OCI-LY7 (cell line): ENCODE data around the gene TMX4. TPM values are rescaled to one million over a fixed set of nuclear protein-coding genes. Genes with fewer than 3 reads are reported as not detected.
"Not testable (repeated sequence)": the region's sequence is repeated elsewhere in the genome, so short reads cannot be mapped to it uniquely, and the experiment has no call there.

Experiments used
- BruUV-seq: library from RNA; stranded (reverse); fragments of 400-500 nt; replicated peaks from 2 replicates; lab custom pipeline; 2021; lab: Mats Ljungman, UMichigan
- CTCF ChIA-PET: fragments of 300-600 bp; sonication (Branson Sonifier 250); formaldehyde crosslinking; loops from one replicate; lab custom pipeline; 2022; ENCODE audit warnings: antibody characterized with exemption; ENCODE audit not compliant: unreplicated experiment; lab: Charles Lee
- POLR2A ChIA-PET: fragments of 300-600 bp; sonication (Branson Sonifier 250); formaldehyde crosslinking; loops from one replicate; lab custom pipeline; 2022; ENCODE audit warnings: antibody characterized with exemption; lab: Charles Lee
- DNase-seq: peaks from one replicate; pipeline ENCODE4 v3.0.0-alpha.2; 2015; ENCODE audit warnings: low spot score
- H2AFZ ChIP-seq: fragments of 200-600 bp; sonication (generic), shearing (Covaris generic); 2 replicates; pipeline ENCODE4 v1.6.1; 2014; ENCODE audit warnings: mild to moderate bottlenecking, antibody characterized with exemption, low read length, moderate library complexity
- H3K27ac ChIP-seq: fragments of 200-600 bp; sonication (generic); 2 replicates; pipeline ENCODE4 v1.5.1; 2014; ENCODE audit warnings: mixed run types, low read depth, mild to moderate bottlenecking, moderate library complexity, low read length, inconsistent platforms; ENCODE audit not compliant: poor library complexity, severe bottlenecking
- H3K36me3 ChIP-seq: fragments of 200-600 bp; sonication (generic); 2 replicates; pipeline ENCODE4 v1.6.1; 2014; ENCODE audit warnings: mild to moderate bottlenecking, antibody characterized with exemption, low read length, moderate library complexity, mixed read lengths; ENCODE audit not compliant: insufficient read depth
- H3K4me1 ChIP-seq: fragments of 200-600 bp; sonication (generic); 2 replicates; pipeline ENCODE4 v1.5.1; 2014; ENCODE audit warnings: mild to moderate bottlenecking, low read length; ENCODE audit not compliant: insufficient read depth, poor library complexity, severe bottlenecking
- H3K4me2 ChIP-seq: fragments of 200-600 bp; sonication (generic); 2 replicates; pipeline ENCODE4 v1.6.1; 2014; ENCODE audit warnings: mild to moderate bottlenecking, low read length
- H3K4me3 ChIP-seq: fragments of 200-600 bp; sonication (generic); 2 replicates; pipeline ENCODE4 v1.5.1; 2014; ENCODE audit warnings: mild to moderate bottlenecking, low read depth, low read length; ENCODE audit not compliant: poor library complexity, severe bottlenecking
- H3K79me2 ChIP-seq: fragments of 200-600 bp; sonication (generic); 2 replicates; pipeline ENCODE4 v1.6.1; 2016; ENCODE audit warnings: low read depth, mild to moderate bottlenecking, low read length, moderate library complexity, mixed read lengths; ENCODE audit not compliant: insufficient read depth
- H3K9me2 ChIP-seq: fragments of 200-600 bp; sonication (generic); 2 replicates; pipeline ENCODE4 v1.6.1; 2016; ENCODE audit warnings: mild to moderate bottlenecking, low read length, mixed read lengths; ENCODE audit not compliant: insufficient read depth
- H3K9me3 ChIP-seq: fragments of 200-600 bp; sonication (generic); 2 replicates; pipeline ENCODE4 v1.6.1; 2014; ENCODE audit warnings: mild to moderate bottlenecking, mixed run types, low read length, mixed read lengths
- H4K20me1 ChIP-seq: fragments of 200-600 bp; sonication (generic); 2 replicates; pipeline ENCODE4 v1.6.1; 2014; ENCODE audit warnings: mild to moderate bottlenecking, antibody characterized with exemption, low read length, moderate library complexity, mixed read lengths; ENCODE audit not compliant: insufficient read depth
- EZH2phosphoT487 ChIP-seq: fragments of 200-600 bp; sonication (generic); IDR thresholded peaks from 2 replicates; pipeline ENCODE4 v1.6.1; 2018; ENCODE audit warnings: low read depth, borderline replicate concordance, mild to moderate bottlenecking, mixed run types, antibody characterized with exemption, low read length, moderate library complexity, mixed read lengths
- intact Hi-C: fragments of 100-400 bp; cut with micrococcal nuclease; formaldehyde crosslinking; loops from one replicate; pipeline ENCODE4 v1.10.0; 2022; ENCODE audit not compliant: unreplicated experiment
- total RNA-seq, 2 experiments: library from RNA; depleted of rRNA in 1 of 2; stranded (reverse); fragments of >200 nt in 1 of 2; shearing (Covaris generic) in 1 of 2; gene quantifications; 2 replicates each; pipeline ENCODE4 v1.2.3, GENCODE V29; 2014 to 2022
- TF ChIP-seq, protein P1 (sequence below): fragments of 200-600 bp; sonication (generic); conservative IDR thresholded peaks from 2 replicates; pipeline ENCODE4 v1.5.1; 2014; ENCODE audit warnings: mild to moderate bottlenecking, antibody characterized with exemption, low read length, moderate library complexity, mixed read lengths

The TMX4 gene
- total RNA-seq, 2 experiments from 2014 or later = 22.4 to 71.3 TPM

DNA sequence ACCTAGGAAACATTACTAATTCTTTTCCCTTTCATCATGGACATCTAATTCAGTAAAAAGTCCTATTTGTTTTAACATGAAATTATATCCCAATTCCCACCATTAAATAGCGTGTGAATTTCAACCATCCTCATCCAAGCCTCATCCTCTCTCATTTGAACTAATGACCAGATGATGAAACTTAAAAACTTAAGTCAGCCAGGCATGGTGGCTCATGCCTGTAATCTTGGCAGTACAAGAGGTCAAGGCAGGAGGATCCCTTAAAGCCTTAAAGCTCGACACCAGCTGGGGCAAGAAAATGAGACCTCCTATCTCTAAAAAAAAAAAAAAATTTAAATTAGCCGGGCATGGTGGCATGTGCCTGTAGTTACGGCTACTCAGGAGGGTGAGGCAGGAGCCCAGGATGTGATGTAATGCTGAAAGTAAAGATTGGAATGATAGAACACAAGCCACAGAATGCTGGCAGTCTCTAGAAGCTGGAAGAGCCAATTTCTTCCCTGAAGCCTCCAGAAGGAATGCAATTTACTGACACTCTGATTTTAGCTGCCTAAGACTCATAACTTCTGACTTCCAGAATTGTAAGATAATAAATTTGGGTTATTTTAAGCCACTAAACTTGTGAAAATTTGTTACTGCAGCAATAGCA, 52.2 kb downstream of the TMX4 start:
- intact Hi-C loops = no loop called here
- Histone ChIP-seq H4K20me1 (no peaks in the 10 kb centered on the region), H3K79me2 (no peaks in the 10 kb centered on the region), H3K36me3 (no peaks in the 10 kb centered on the region), H3K4me2 (no peak overlapping the region), H3K9me2 (no peaks in the 10 kb centered on the region), H2AFZ (no peak overlapping the region), H3K4me1 (no peaks in the 10 kb centered on the region), H3K27ac (no peak overlapping the region), H3K9me3 (no peaks in the 10 kb centered on the region), H3K4me3 (no peak overlapping the region)
- TF ChIP-seq, protein P1, sequence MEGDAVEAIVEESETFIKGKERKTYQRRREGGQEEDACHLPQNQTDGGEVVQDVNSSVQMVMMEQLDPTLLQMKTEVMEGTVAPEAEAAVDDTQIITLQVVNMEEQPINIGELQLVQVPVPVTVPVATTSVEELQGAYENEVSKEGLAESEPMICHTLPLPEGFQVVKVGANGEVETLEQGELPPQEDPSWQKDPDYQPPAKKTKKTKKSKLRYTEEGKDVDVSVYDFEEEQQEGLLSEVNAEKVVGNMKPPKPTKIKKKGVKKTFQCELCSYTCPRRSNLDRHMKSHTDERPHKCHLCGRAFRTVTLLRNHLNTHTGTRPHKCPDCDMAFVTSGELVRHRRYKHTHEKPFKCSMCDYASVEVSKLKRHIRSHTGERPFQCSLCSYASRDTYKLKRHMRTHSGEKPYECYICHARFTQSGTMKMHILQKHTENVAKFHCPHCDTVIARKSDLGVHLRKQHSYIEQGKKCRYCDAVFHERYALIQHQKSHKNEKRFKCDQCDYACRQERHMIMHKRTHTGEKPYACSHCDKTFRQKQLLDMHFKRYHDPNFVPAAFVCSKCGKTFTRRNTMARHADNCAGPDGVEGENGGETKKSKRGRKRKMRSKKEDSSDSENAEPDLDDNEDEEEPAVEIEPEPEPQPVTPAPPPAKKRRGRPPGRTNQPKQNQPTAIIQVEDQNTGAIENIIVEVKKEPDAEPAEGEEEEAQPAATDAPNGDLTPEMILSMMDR = no peak
- no peak for TF ChIP-seq EZH2phosphoT487
- ChIA-PET POLR2A (interaction anchor here (0.5 to 0.7 kb wide), 3 partner anchors 29 to 1481 kb away, joined by 3 read pairs; no protein-coding TSS in a partner anchor), CTCF (no interaction called here)
- no TSS peak for BruUV-seq
- no peak for DNase-seq

DNA sequence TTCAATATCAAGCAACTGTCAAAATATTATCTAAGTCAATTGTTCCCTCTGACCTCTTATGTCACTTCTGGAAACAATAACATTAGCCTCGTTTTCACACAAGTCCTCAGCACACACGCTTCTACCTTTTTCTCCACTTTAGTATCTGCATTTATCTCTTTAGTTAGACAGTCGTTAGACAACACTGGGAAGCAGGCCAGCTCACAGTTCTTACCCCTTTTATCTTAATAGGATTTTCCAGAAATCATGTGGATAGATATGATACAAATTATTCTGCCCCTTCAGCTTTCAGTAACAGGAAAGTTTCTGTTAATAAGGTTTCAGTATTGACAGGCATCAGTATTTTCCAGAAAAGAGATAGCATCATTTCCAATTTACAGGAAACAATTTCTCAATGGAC, 53.4 kb downstream of the TMX4 start:
- no peaks in the 10 kb centered on the region for H3K79me2 ChIP-seq
- H3K4me2 ChIP-seq = no peak overlapping the region
- CTCF ChIA-PET = no interaction called here
- H3K9me3 ChIP-seq = no peaks in the 10 kb centered on the region
- TF ChIP-seq, protein P1 = no peak
- no peak for TF ChIP-seq EZH2phosphoT487
- no peaks in the 10 kb centered on the region for H4K20me1 ChIP-seq
- no peak overlapping the region for H2AFZ ChIP-seq
- BruUV-seq = no TSS peak
- H3K4me1 ChIP-seq = no peaks in the 10 kb centered on the region
- no peak overlapping the region for H3K27ac ChIP-seq
- no peak for DNase-seq
- H3K36me3 ChIP-seq = no peaks in the 10 kb centered on the region
- POLR2A ChIA-PET = no interaction called here
- intact Hi-C loops = no loop called here
- no peak overlapping the region for H3K4me3 ChIP-seq
- no peaks in the 10 kb centered on the region for H3K9me2 ChIP-seq

DNA sequence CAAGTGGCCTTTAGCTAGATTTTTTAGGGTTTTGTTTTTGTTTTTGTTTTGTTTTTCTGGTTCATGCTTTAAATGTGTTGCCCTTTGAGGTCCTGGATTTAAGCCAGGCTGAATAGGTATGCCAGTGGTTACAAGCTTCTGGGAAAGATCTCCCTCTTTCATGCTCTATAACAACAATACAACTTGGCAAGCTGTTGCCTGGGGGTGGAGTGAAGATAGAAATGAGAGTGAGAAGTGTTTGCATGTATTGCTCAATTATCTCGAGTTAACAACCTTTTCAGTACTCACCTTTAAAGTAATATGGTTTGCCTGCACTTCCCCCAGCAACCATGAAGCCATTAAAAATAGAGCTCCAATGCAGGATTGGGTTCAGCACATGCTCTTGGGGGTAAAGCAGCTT, 60.1 kb downstream of the TMX4 start:
- no peaks in the 10 kb centered on the region for H4K20me1 ChIP-seq
- no peak overlapping the region for H3K4me2 ChIP-seq
- H2AFZ ChIP-seq = no peak overlapping the region
- ChIA-PET CTCF (no interaction called here), POLR2A (interaction anchor here (0.7 to 1.1 kb wide), 2 partner anchors 13 to 21 kb away, joined by 3 to 5 read pairs; no protein-coding TSS in a partner anchor)
- no peaks in the 10 kb centered on the region for H3K79me2 ChIP-seq
- no peaks in the 10 kb centered on the region for H3K9me2 ChIP-seq
- H3K9me3 ChIP-seq = no peaks in the 10 kb centered on the region
- no peak overlapping the region for H3K27ac ChIP-seq
- intact Hi-C loops = no loop called here
- no peaks in the 10 kb centered on the region for H3K36me3 ChIP-seq
- no peak overlapping the region for H3K4me3 ChIP-seq
- no peaks in the 10 kb centered on the region for H3K4me1 ChIP-seq
- TF ChIP-seq, protein P1 = no peak
- TF ChIP-seq EZH2phosphoT487 = no peak
- no TSS peak for BruUV-seq
- no peak for DNase-seq

DNA sequence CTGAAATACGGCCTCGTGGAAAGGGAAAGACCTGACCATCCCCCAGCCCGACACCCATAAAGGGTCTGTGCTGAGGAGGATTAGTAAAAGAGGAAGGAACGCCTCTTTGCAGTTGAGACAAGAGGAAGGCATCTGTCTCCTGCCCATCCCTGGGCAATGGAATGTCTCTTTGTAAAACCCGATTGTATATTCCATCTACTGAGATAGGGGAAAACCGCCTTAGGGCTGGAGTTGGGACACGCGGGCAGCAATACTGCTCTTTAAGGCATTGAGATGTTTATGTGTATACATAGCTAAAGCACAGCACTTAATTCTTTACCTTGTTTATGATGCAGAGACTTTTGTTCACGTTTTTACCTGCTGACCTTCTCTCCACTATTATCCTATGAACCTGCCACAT, 63.0 kb downstream of the TMX4 start:
- H3K4me1 ChIP-seq, intact Hi-C loops: not testable (repeated sequence)

More for the DNA sequence above, 63.0 kb downstream of the TMX4 start:
- H2AFZ ChIP-seq, H3K9me2 ChIP-seq, H3K79me2 ChIP-seq, H3K36me3 ChIP-seq, DNase-seq, CTCF ChIA-PET, H3K4me2 ChIP-seq, H4K20me1 ChIP-seq, H3K9me3 ChIP-seq, H3K4me3 ChIP-seq, BruUV-seq, H3K27ac ChIP-seq: not testable (repeated sequence)
- POLR2A ChIA-PET = interaction anchor here (0.6 kb wide), 1 partner anchor 110 kb away, joined by 3 read pairs; no protein-coding TSS in a partner anchor
